A549 (cell line): ENCODE data around the gene GRK4. TPM values are rescaled to one million over a fixed set of nuclear protein-coding genes. Genes with fewer than 3 reads are reported as not detected.

Experiments used
- ATAC-seq, 2 experiments: fragments of 200-7000 bp in 1 of 2; fragments of >200 bp in 1 of 2; cut with Nextera tagmentation in 1 of 2; cut with Tn5 transposase in 1 of 2; 3 replicates each; pipeline versions ENCODE4 v1.8.0 to v1.9.1; 2018 to 2020; ENCODE audit warnings: mild to moderate bottlenecking in 1 of 2, moderate library complexity in 1 of 2
- CTCF ChIA-PET: fragments of 300-600 bp; sonication (Branson Sonifier 250); formaldehyde crosslinking; extraction: SDS; loops from one replicate; lab custom pipeline; 2021; ENCODE audit warnings: antibody characterized with exemption, inconsistent platforms; lab: Yijun Ruan, JAX
- POLR2A ChIA-PET: fragments of 350-600 bp; formaldehyde crosslinking; extraction: SDS; loops from one replicate; lab custom pipeline; 2021; ENCODE audit warnings: antibody characterized with exemption, inconsistent platforms; lab: Yijun Ruan, JAX
- DNase-seq, 2 experiments: peaks; one replicate each; pipeline versions ENCODE4 v3.0.0 to v3.0.0-alpha.2; 2011 to 2016; ENCODE audit warnings: low read depth in 1 of 2, low spot score in 1 of 2
- FAIRE-seq: peaks from 2 replicates; lab custom pipeline; 2011; peaks lifted over from hg19 to GRCh38; lab: Jason Lieb, UNC
- H3K27ac ChIP-seq, 2 experiments: fragments of >200 bp; sonication (Bioruptor Twin); formaldehyde crosslinking; 3 replicates each; pipeline ENCODE4 v1.5.1; 2016 to 2017
- H3K4me1 ChIP-seq: fragments of >200 bp; sonication (Bioruptor Twin); formaldehyde crosslinking; 3 replicates; pipeline ENCODE4 v1.6.1; 2016
- H3K4me2 ChIP-seq: fragments of >200 bp; sonication (Bioruptor Twin); formaldehyde crosslinking; 3 replicates; pipeline ENCODE4 v1.6.1; 2016
- H3K4me3 ChIP-seq: fragments of >200 bp; sonication (Bioruptor Twin); formaldehyde crosslinking; 3 replicates; pipeline ENCODE4 v1.5.1; 2016
- H3K9me3 ChIP-seq: fragments of >200 bp; sonication (Bioruptor Twin); formaldehyde crosslinking; 3 replicates; pipeline ENCODE4 v1.6.1; 2016
- BCL3 ChIP-seq: fragments of >200 bp; sonication (Bioruptor Twin); formaldehyde crosslinking; IDR thresholded peaks from 3 replicates; pipeline ENCODE4 v1.6.1; 2016
- CBX8 ChIP-seq: fragments of 200-600 bp; sonication (generic); IDR thresholded peaks from 2 replicates; pipeline ENCODE4 v1.6.1; 2016
- E2F6 ChIP-seq: IDR thresholded peaks from 2 replicates; pipeline ENCODE4 v1.6.1; 2012; ENCODE audit warnings: low read depth, borderline replicate concordance
- EHMT2 ChIP-seq: fragments of 200-600 bp; sonication (generic); IDR thresholded peaks from 2 replicates; pipeline ENCODE4 v1.6.1; 2016; ENCODE audit warnings: antibody characterized with exemption, low read depth, mild to moderate bottlenecking, moderate library complexity
- EP300 ChIP-seq, 2 experiments: fragments of >200 bp; sonication (Bioruptor Twin); formaldehyde crosslinking; IDR thresholded peaks; 2 replicates in 1 of 2; 3 replicates in 1 of 2; pipeline ENCODE4 v1.6.1; 2016 to 2017
- FOSL2 ChIP-seq, 2 experiments: fragments of 450-650 bp in 1 of 2; fragments of >200 bp in 1 of 2; sonication (Bioruptor Twin) in 1 of 2; formaldehyde crosslinking; IDR thresholded peaks; 2 replicates each; pipeline versions ENCODE4 v1.5.0 to v1.6.1; 2016 to 2020; ENCODE audit warnings: mild to moderate bottlenecking in 1 of 2, moderate library complexity in 1 of 2
- GATA3 ChIP-seq: IDR thresholded peaks from 2 replicates; pipeline ENCODE4 v1.6.1; 2012; ENCODE audit warnings: borderline replicate concordance
- JUN ChIP-seq, 2 experiments: fragments of >200 bp; sonication (Bioruptor Twin); formaldehyde crosslinking; IDR thresholded peaks; 2 replicates in 1 of 2; 3 replicates in 1 of 2; pipeline ENCODE4 v1.6.1; 2016 to 2017
- NR3C1 ChIP-seq: fragments of >200 bp; sonication (Bioruptor Twin); formaldehyde crosslinking; IDR thresholded peaks from 3 replicates; pipeline ENCODE4 v1.6.1; 2017
- POLR2AphosphoS2 ChIP-seq: conservative IDR thresholded peaks from 2 replicates; pipeline ENCODE4 v1.6.1; 2012; ENCODE audit warnings: low read length, improper control_type of control experiment, inconsistent platforms
- RARB ChIP-seq: fragments of 250-450 bp; sonication (Bioruptor Pico); IDR thresholded peaks from 2 replicates; pipeline ENCODE4 v1.8.0; 2021; ENCODE audit warnings: mild to moderate bottlenecking, moderate library complexity
- RCOR1 ChIP-seq: fragments of 150-350 bp; IDR thresholded peaks from 2 replicates; pipeline ENCODE4 v1.6.1; 2014; ENCODE audit warnings: antibody characterized with exemption, low read length, low read depth
- TFCP2L1 ChIP-seq: fragments of 250-450 bp; sonication (Bioruptor Pico); IDR thresholded peaks from 2 replicates; pipeline ENCODE4 v1.5.0; 2021; ENCODE audit warnings: mild to moderate bottlenecking
- ZSCAN20 ChIP-seq: fragments of 250-450 bp; sonication (Bioruptor Pico); IDR thresholded peaks from 2 replicates; pipeline ENCODE4 v1.8.0; 2022; ENCODE audit warnings: mild to moderate bottlenecking, moderate library complexity
- WGBS: methylation state at CpG from one replicate; pipeline ENCODE4 v1.1.6; 2017; ENCODE audit errors: missing lambda C conversion rate; 5-methylcytosine and 5-hydroxymethylcytosine counted together
- polyA plus RNA-seq, 4 experiments: library from polyadenylated mRNA; depleted of rRNA in 3 of 4; stranded (reverse); fragments of >200 nt; fragmentation: RNase III in 1 of 4; extraction: RNeasy Plus Mini Kit Qiagen cat#74134 plus additional on column Dnase treatment in 1 of 4; gene quantifications; 2 replicates in 3 of 4; 3 replicates in 1 of 4; pipeline ENCODE4 v1.2.3, GENCODE V29; 2011 to 2017
- TF ChIP-seq, protein P1 (sequence below): fragments of 250-450 bp; sonication (Bioruptor Pico); IDR thresholded peaks from 2 replicates; pipeline ENCODE4 v1.5.0; 2020; ENCODE audit warnings: low read depth, mild to moderate bottlenecking, moderate library complexity
- TF ChIP-seq, protein P2 (sequence below): fragments of 250-450 bp; sonication (Bioruptor Pico); IDR thresholded peaks from 2 replicates; pipeline ENCODE4 v1.5.0; 2021; ENCODE audit warnings: mild to moderate bottlenecking, moderate library complexity, borderline replicate concordance
- TF ChIP-seq, protein P3 (sequence below): fragments of 200-600 bp; sonication (generic); IDR thresholded peaks from 2 replicates; pipeline ENCODE4 v1.6.1; 2016; ENCODE audit warnings: antibody characterized with exemption, mild to moderate bottlenecking, moderate library complexity
- TF ChIP-seq, protein P4 (sequence below): IDR thresholded peaks from 2 replicates; pipeline ENCODE4 v1.6.1; 2012

GRK4 gene
- polyA plus RNA-seq, 2 of the 4 experiments (the other 2 are of a cell fraction), result 0.76 to 0.96 TPM

GRCh38 chr4:3070709-3071500 is 107.5 kb downstream of the GRK4 start:
- no peak for FAIRE-seq
- WGBS, result 62% methylated on average over 3 of the region's 3 CpGs
- peaks cover 6% of the 10 kb centered on the region; the same call in 2 of the 3 replicates for H3K4me1 ChIP-seq
- H3K9me3 ChIP-seq, result no peaks in the 10 kb centered on the region
- TF ChIP-seq EHMT2 (no peak), CBX8 (no peak), RCOR1 (no peak), ZSCAN20 (CRISPR knock-in tag) (no peak), TFCP2L1 (CRISPR knock-in tag) (no peak), NR3C1 (no peak), GATA3 (no peak), JUN (IDR thresholded peaks at IDR 0.05) (no peak), BCL3 (no peak), POLR2AphosphoS2 (no peak), RARB (CRISPR knock-in tag) (no peak), E2F6 (no peak), EP300 (IDR thresholded peaks at IDR 0.05) (no peak), FOSL2 (IDR thresholded peaks at IDR 0.05) (no peak), FOSL2 (CRISPR knock-in tag; IDR thresholded peaks at IDR 0.05) (no peak)
- TF ChIP-seq, protein P1, sequence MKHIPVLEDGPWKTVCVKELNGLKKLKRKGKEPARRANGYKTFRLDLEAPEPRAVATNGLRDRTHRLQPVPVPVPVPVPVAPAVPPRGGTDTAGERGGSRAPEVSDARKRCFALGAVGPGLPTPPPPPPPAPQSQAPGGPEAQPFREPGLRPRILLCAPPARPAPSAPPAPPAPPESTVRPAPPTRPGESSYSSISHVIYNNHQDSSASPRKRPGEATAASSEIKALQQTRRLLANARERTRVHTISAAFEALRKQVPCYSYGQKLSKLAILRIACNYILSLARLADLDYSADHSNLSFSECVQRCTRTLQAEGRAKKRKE (CRISPR knock-in tag), result no peak
- TF ChIP-seq, protein P2, sequence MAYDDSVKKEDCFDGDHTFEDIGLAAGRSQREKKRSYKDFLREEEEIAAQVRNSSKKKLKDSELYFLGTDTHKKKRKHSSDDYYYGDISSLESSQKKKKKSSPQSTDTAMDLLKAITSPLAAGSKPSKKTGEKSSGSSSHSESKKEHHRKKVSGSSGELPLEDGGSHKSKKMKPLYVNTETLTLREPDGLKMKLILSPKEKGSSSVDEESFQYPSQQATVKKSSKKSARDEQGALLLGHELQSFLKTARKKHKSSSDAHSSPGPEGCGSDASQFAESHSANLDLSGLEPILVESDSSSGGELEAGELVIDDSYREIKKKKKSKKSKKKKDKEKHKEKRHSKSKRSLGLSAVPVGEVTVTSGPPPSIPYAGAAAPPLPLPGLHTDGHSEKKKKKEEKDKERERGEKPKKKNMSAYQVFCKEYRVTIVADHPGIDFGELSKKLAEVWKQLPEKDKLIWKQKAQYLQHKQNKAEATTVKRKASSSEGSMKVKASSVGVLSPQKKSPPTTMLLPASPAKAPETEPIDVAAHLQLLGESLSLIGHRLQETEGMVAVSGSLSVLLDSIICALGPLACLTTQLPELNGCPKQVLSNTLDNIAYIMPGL (CRISPR knock-in tag), result no peak
- TF ChIP-seq, protein P3, sequence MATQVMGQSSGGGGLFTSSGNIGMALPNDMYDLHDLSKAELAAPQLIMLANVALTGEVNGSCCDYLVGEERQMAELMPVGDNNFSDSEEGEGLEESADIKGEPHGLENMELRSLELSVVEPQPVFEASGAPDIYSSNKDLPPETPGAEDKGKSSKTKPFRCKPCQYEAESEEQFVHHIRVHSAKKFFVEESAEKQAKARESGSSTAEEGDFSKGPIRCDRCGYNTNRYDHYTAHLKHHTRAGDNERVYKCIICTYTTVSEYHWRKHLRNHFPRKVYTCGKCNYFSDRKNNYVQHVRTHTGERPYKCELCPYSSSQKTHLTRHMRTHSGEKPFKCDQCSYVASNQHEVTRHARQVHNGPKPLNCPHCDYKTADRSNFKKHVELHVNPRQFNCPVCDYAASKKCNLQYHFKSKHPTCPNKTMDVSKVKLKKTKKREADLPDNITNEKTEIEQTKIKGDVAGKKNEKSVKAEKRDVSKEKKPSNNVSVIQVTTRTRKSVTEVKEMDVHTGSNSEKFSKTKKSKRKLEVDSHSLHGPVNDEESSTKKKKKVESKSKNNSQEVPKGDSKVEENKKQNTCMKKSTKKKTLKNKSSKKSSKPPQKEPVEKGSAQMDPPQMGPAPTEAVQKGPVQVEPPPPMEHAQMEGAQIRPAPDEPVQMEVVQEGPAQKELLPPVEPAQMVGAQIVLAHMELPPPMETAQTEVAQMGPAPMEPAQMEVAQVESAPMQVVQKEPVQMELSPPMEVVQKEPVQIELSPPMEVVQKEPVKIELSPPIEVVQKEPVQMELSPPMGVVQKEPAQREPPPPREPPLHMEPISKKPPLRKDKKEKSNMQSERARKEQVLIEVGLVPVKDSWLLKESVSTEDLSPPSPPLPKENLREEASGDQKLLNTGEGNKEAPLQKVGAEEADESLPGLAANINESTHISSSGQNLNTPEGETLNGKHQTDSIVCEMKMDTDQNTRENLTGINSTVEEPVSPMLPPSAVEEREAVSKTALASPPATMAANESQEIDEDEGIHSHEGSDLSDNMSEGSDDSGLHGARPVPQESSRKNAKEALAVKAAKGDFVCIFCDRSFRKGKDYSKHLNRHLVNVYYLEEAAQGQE, result no peak
- TF ChIP-seq, protein P4, sequence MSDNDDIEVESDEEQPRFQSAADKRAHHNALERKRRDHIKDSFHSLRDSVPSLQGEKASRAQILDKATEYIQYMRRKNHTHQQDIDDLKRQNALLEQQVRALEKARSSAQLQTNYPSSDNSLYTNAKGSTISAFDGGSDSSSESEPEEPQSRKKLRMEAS, result no peak
- H3K4me3 ChIP-seq, result no peak overlapping the region
- ChIA-PET CTCF (no interaction called here), POLR2A (no interaction called here)
- no peak overlapping the region for H3K27ac ChIP-seq
- no peak for ATAC-seq
- H3K4me2 ChIP-seq, result no peak overlapping the region
- no peak for DNase-seq
